Kidney (tissue), 14 donors: ENCODE measurements around the gene CD44. TPM values are rescaled to one million over a fixed set of nuclear protein-coding genes. Genes with fewer than 3 reads are reported as not detected.

Source experiments
- DNase-seq, 5 donors: peaks; one replicate each; pipeline ENCODE4 v3.0.0-alpha.2; 2013 to 2020
- FAIRE-seq: peaks from 2 replicates; lab custom pipeline; 2012; peaks lifted over from hg19 to GRCh38; lab: Jason Lieb, UNC
- H3K27ac ChIP-seq, 2 donors: one replicate each; pipeline ENCODE4 v1.7.0; 2013; ENCODE audit warnings: low read depth in 2 of 2, low read length in 2 of 2, inconsistent platforms in 1 of 2
- H3K27me3 ChIP-seq: one replicate; pipeline ENCODE4 v1.7.1; 2013; ENCODE audit warnings: low read length, inconsistent platforms; ENCODE audit not compliant: control insufficient read depth, insufficient read depth
- H3K36me3 ChIP-seq, 3 donors: one replicate each; pipeline versions ENCODE4 v1.7.0 to v1.7.1; 2013; ENCODE audit warnings: low read length in 3 of 3, control low read depth in 1 of 3, inconsistent platforms in 1 of 3; ENCODE audit not compliant: insufficient read depth in 3 of 3, control insufficient read depth in 2 of 3
- H3K4me1 ChIP-seq, 3 donors: one replicate each; pipeline versions ENCODE4 v1.7.0 to v1.7.1; 2013; ENCODE audit warnings: low read length in 3 of 3, inconsistent platforms in 1 of 3, low read depth in 1 of 3; ENCODE audit not compliant: control insufficient read depth in 2 of 3, insufficient read depth in 2 of 3
- H3K4me3 ChIP-seq, 3 donors: one replicate each; pipeline versions ENCODE4 v1.7.0 to v1.8.1; 2013; ENCODE audit warnings: low read length in 3 of 3, control low read depth in 1 of 3, inconsistent platforms in 1 of 3
- H3K9ac ChIP-seq, 3 donors: one replicate each; pipeline versions ENCODE4 v1.7.0 to v1.7.1; 2013; ENCODE audit warnings: low read length in 3 of 3, control low read depth in 1 of 3, inconsistent platforms in 1 of 3
- H3K9me3 ChIP-seq, 3 donors: one replicate each; pipeline versions ENCODE4 v1.7.0 to v1.7.1; 2013; ENCODE audit warnings: low read length in 3 of 3, control low read depth in 1 of 3, inconsistent platforms in 1 of 3; ENCODE audit not compliant: control insufficient read depth in 2 of 3, insufficient read depth in 1 of 3
- CTCF ChIP-seq: IDR thresholded peaks from 3 replicates; pipeline ENCODE4 v1.5.1; 2012; ENCODE audit warnings: mild to moderate bottlenecking, moderate library complexity, borderline replicate concordance; ENCODE audit not compliant: insufficient read depth; ENCODE audit errors: extremely low read depth
- intact Hi-C: fragments of 100-400 bp; cut with DNase I; formaldehyde crosslinking; loops from one replicate; pipeline ENCODE4 v1.11.1; 2022
- polyA plus RNA-seq: library from polyadenylated mRNA; stranded (reverse); fragments of 350-450 nt; fragmentation: Illumina TruSeq; extraction: RNeasy Lipid Tissue Mini Kit (QIAGEN cat#74804); gene quantifications from one replicate; pipeline ENCODE4 v1.2.3, GENCODE V29; 2014; ENCODE audit warnings: low read depth, low replicate concordance; ENCODE audit not compliant: insufficient read depth
- total RNA-seq: library from RNA; stranded (reverse); fragmentation: NEBNext Ultra II Directional; extraction: Animal tissue kit (Norgen Biotek cat#: 25700); gene quantifications from one replicate; pipeline ENCODE4 v1.2.1, GENCODE V29; 2021
- donor health status: control.
- donor health status: control.
- donor health status: control.
- donor health status: control.
- donor health status: control.
- donor health status: DM: yes; HTN: yes; CAD: no.
- donor health status: Normal renal cell carcinoma (clear cell type).

The CD44 gene
- total and polyA plus RNA-seq, 2 donors from 2014 or later, result 13.8 to 235 TPM

- peak in 2 of 5 donors; percentile 29 to 71 for DNase-seq
- Histone ChIP-seq H3K36me3 (no peaks in the 10 kb centered on the region), H3K4me3 (no peak overlapping the region), H3K9ac (no peak overlapping the region), H3K9me3 (no peaks in the 10 kb centered on the region), H3K27me3 (no peaks in the 10 kb centered on the region), H3K4me1 (no peaks in the 10 kb centered on the region), H3K27ac (no peak overlapping the region)
- no peak for TF ChIP-seq CTCF
- intact Hi-C loops, result no loop called here
- no peak for FAIRE-seq
These were observed 22.0 kb upstream of the CD44 start for GRCh38 chr11:35116762-35117640.

GRCh38 chr11:35118906-35119305 lies 20.1 kb upstream of the CD44 start:
- FAIRE-seq (no peak), DNase-seq (no peak)
- H3K4me3 ChIP-seq, result no peak overlapping the region
- no peaks in the 10 kb centered on the region for H3K4me1 ChIP-seq
- no peaks in the 10 kb centered on the region for H3K36me3 ChIP-seq
- H3K9me3 ChIP-seq, result no peaks in the 10 kb centered on the region
- TF ChIP-seq CTCF, result no peak
- H3K27ac ChIP-seq, result no peak overlapping the region
- H3K9ac ChIP-seq, result no peak overlapping the region
- intact Hi-C loops, result no loop called here
- H3K27me3 ChIP-seq, result no peaks in the 10 kb centered on the region

- intact Hi-C loops, result no loop called here
- H3K4me3 ChIP-seq, result no peak overlapping the region
- no peak overlapping the region for H3K9ac ChIP-seq
- no peak for TF ChIP-seq CTCF
- H3K27ac ChIP-seq, result no peak overlapping the region
- H3K9me3 ChIP-seq, result no peaks in the 10 kb centered on the region
- no peaks in the 10 kb centered on the region for H3K36me3 ChIP-seq
- H3K4me1 ChIP-seq, result no peaks in the 10 kb centered on the region
- DNase-seq, result no peak
- H3K27me3 ChIP-seq, result no peaks in the 10 kb centered on the region
- no peak for FAIRE-seq
These were observed 17.6 kb upstream of the CD44 start for GRCh38 chr11:35121326-35121865.
